NCI-H146 treated with DMSO at 0.1 percent for 48 hours (cell line): ENCODE measurements around the gene GEN1.
A peak's percentile ranks its signal among the peaks of the same experiment; 100 is the strongest.

ENCODE experiments used
- DNase-seq: peaks from one replicate; lab custom pipeline; 2025; ENCODE audit not compliant: unreplicated experiment; lab: John Stamatoyannopoulos, UW

GEN1 gene

DNA sequence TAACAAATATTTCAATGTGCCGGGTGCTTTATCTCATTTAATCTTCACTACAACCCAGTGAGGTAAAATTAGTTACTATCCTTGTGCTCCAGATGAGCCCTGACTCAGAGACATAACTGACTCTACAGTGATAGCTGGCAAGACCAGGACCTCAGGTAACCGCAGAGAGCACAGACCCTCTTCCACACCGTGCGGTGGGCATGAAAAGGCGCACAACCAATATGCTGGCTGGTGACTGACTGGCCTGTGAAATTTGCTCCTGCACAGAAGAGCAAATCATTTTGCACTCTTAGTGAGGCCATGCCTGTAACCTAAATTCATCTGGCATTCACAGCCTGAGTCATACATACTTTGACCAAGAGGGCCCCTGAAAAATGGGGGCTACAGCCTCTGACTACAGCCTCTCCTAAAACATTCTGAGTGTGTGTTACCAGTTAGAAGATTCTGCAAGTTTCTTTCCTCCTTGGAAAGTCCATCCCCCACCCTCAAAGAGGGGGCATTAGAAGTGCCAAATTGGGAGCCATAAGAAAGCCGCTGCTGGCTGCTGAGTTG lies 39.9 kb downstream of the GEN1 start:
- DNase-seq = no peak

DNA sequence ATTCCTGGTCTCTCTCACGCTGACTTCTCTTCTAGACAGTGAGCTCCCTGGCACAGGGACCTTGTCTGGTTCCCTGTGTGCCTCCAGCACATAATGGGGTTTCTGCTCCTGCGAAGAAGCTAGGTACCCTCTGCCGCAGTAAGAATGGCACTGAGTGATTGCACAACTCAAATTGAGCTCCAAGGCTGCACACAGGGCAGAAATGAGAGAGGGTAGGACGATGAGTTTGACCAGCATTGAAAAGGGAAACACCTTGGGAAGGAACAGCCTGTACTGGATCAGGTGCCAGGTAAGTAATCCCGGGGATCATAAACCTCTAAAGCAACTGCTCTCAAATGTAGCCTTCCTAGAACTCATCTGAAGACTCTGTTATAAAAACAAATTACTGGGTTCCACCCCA lies 41.4 kb downstream of the GEN1 start:
- no peak for DNase-seq

DNA sequence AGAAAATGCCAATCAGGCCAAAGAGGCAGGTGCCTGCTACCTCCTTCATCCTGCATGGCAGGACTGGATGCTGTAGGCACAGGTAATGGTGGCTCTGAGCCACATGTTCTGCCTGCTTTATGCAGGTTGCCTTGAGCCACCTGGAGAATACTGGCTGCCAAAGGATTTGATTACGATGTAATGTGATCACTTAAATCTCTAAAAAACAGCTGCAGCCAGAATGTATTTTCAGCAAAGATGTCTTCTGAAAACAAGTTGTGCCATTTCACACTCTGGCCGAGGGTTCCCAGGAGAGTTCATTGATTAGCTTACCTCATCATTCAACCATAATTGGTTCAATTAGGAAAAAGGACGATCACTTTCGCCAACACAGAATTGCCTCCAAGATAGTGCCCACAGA lies 44.4 kb downstream of the GEN1 start:
- no peak for DNase-seq

DNA sequence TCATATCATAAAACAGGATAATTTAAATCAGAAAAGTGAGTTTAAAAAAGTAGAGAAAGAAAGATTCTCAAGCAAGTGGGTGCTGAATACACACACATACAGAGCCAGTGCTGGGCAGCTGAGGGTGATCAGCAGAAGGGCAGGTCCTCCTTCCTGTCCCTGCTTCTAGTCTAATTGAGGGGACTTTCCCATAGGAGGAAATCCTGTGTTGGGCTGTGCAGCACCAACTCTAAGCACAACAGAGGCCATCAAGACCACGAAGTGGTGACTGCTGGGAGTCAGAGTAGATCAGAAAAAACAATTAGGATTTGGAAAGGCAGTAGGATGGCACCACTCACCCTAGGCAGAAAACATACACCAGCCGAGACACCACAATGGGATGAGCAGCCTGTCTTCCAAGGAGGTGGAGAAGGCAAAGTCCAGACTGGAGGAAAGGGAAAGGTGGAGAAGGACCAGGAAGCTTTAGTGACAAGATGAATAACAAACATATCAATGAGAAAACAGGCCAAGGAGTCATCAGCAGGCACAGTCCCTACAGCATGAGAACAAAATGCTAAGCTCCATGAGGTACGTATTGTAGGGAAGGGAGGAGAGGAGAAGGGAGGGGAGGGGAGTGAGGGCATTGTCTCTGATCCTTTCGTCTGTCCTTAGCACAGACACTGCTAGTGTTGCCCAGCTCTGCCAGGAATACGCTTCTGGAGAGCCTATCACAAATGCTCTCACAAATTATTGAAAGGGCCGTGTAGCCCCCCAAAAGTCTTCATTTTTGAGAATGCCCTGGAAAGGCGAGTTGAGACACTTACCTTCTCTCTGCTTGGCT lies 45.6 kb downstream of the GEN1 start:
- DNase-seq = no peak

DNA sequence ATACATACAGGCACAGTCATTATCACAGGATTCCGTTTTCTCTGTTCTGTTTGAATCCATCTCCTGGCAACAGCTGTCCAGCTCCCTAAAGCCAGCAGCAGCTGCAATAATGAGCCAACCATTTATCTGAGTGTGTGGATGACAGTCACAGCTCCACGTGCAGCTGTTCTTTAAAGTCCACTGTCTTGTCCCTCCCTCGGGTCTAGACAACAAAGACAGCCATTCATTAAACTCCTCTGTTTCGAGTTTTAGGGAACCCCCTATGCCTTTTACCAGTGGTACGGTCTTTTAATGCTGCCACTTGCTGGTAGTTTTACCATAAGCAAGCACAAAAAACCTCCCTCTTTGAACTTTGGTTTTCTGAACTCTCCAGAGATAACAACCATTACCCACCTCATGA lies 46.3 kb downstream of the GEN1 start:
- peak; percentile 18 for DNase-seq

DNA sequence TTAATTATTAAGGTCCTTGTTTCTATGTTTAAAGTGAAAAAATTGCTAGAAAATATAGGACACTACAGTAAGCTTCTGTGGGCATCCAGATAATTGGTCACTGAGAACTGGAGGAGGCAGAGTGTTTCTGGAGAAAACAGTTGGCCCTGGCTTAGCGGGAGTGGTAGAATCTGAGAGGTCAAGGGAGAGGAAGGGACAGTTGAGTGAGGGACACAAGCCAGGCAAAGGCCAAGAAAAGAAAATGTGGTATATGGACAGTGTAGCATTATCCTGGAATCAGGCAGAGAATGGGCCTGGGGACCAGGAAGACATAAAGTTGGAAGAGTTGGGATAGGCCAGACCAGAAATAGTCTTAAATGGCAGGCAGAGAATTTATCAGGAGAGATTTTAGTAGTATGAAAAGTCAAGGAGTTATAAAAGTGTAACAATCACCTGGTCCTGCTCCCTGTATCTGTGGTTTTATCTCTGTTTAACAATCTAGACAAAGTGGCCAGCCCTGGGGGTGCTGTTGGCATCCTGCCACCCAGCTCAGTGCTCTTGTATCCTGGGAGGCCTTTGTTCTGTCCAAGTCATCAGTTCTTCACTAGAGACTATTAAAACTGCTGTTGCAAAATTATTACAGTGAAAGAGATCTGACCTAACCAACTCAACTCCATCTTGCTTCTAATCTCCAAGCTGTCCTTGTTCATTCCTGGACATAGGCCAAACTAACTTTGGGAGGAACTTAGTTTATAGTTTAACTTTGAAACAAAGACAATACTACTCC lies 46.9 kb downstream of the GEN1 start:
- peak; percentile 2 for DNase-seq

DNA sequence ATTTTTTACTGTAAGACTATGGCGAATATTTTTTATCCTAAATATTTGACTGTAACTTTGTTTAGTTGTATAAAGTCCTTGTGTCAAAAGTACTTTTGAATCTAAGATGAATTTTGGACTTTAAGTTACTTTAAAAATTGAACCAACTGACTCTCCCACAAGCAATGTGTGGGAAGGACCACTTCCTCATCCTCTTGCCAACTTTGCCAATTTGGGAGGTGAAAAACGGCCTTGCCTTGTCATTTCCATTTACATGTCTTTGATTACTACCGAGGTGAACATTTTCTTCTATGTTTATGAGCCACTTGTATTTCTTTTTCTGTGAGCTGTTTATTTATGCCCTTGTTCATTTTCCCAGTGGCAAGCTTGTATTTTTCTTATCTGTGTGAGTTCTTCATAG lies 49.6 kb downstream of the GEN1 start:
- no peak for DNase-seq

DNA sequence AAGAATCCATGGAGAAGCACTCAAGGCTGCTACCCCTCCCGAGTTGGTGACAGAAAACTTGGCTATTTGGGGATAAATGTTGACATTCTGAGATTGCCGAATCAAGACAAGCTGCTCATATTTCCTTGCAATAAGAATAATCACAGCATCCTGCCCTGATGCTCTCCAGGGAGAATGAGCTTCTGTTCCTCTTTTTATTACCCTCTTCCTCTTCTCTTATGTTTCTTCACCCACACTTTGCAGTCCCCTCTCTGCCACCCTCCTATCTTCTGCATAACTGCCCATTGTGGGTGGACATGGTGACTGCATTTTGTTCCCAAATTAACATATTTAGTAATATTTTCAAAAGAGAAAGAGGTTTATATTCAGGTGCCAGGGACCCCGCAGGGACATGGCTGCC lies 50.4 kb downstream of the GEN1 start:
- DNase-seq = no peak

DNA sequence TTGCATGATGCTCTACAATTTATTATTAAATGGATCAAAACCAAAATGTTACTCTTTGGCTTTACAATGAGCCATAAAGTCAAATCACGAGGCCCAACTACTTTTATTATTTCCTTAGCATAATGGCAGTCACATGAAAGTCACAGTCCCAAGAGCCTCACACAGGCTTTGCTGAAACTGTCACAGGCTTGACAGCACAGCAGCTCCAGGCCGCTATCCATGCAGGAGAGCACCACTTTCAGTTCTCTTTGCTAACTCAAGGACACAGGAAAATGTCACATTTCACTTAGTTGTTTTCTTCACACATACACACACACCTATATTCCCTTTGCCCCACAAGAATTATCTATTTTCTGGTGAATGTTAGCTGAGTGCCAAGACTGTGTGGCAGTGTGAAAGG lies 51.2 kb downstream of the GEN1 start:
- DNase-seq = no peak

DNA sequence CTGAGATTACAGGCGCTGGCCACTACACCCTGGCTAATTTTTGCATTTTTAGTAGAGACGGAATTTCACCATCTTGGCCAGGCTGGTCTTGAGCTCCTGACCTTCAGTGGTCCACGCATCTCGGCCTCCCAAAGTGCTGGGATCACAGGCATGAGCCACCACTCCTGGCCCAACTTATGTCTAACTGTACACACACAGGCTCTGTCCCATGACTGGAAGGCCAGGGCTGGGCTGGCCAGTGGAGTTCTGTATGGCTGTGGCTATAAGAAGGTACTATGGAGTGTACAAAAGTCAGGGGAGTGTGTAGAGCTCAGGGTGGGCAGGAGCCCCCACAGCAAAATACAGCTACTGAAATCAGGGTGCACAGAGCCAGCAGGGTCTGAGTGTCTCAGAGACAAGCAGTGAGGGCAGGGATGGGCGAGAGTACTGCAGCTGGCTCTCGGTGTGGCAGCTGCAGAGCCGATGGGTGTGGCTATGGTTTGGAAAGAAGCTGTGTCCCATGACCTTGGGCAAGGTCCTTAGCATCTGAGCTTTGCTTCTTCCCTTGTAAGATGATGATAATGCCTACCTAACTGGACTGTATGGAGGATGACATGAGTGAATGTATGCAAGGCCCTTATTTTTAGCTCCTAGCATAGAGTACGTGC lies 51.9 kb downstream of the GEN1 start:
- no peak for DNase-seq

DNA sequence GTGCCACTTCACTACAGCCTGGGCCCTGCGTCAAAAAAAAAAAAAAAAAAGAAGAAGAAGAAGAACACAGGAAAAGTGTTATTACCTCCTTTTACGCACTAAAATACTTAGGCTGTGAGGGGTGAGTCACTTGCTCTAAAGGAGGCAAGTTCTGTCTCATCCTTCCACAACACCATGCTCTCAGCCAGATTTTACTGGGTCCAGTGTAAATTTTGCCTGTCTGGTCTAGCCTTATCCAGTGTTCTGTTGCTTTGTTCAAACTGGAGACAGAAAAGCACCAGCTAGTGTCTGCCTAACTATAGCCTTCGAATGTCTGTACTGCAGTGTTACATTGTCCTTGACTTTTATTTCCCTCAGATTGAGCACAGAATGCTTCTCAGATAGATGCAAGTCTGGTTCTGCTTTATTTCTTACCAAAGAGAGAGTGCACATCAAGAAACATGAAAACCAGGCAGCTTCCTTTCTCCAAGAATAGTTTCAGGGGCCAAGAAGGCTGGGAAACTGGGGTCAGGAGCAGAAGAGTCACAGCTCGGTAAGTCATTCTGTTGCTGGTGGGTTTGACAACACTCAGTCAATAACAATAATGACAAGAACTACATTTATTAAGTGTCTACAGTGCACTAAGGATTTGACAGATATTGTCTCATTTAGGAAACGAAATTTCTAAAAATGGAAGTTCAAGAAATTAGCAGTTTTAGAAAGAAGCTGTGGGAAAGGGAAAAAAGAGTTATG lies 59.2 kb downstream of the GEN1 start:
- DNase-seq = no peak

DNA sequence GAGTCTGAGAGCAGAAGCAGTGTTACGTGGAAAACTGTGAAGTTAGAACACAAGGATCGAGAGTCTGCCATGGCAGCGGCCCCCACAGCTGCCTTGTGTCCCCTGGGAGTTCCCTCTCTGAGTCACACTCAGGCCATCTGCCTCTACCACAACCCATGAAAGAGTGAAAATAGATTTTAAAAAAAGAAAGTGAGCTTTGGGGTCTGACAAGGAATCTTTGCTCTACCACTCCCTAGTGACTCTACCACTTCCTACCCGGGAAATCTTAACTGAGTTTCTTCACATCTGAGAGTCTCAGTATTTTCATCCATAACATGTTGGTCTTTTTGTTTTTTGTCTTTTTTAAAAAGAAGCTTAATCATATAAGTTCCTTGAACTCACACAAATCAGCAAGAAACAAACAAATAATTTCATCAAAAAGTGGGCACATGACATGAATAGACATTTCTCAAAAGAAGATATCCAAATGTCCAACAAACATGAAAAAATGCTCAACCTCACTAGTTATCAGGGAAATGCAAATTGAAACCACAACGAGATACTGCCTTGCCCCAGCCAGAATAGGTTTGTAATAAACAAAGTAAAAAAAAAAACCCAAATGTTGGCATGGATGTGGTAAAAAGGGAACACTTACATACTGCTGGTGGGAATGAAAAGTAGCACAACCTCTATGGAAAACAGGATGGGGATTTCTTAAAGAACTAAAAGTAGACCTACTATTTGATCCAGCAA lies 60.0 kb downstream of the GEN1 start:
- no peak for DNase-seq

DNA sequence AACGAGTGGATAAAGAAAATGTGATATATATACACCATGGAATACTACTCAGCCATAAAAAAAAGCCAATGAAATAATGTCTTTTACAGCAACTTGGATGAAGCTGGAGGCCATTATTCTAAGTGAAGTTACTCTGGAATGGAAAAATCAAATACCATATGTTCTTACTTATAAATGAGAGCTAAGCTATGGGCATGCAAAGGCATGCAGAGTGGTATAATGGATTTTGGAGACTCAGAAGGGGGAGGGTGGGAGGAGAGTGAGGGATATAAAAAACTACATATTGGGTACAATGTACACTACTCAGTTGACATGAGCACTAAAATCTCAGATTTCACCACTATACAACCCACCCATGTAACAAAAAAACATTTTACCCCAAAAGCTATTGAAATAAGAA lies 60.7 kb downstream of the GEN1 start:
- no peak for DNase-seq

DNA sequence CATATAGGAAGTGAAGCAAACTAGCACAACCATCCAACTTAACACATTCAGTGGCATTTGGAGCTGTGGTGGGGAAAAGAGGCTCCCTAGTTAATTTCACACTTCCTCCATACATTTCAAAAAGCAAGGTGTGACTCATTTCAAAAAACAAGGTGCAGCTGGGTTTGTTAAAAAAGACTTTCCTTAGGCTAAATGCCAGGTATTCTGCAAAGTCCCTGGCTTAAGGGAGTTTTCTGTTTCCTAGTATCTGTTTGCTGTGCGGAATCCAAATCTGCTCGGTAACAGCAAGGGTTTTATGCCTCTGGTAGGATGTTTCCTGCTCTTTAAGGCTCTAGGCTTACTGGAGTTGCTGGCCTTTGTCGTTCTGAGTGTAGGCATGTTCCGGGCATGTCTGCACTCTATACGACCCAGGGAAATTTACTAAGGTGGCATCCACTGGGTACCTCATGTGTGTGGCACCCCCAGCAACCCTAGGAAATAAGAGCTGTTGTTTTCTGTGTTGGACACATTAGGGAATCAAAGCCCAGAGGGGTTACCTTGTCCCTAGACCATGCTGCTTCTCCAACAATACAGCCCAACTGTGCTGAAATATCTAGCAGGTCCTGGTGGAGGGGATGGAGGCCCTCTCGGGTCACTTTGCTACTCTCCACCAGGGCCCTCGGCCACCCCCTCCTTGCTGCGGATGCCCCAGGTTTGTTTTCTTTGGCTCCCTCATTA lies 61.7 kb downstream of the GEN1 start:
- DNase-seq = no peak

DNA sequence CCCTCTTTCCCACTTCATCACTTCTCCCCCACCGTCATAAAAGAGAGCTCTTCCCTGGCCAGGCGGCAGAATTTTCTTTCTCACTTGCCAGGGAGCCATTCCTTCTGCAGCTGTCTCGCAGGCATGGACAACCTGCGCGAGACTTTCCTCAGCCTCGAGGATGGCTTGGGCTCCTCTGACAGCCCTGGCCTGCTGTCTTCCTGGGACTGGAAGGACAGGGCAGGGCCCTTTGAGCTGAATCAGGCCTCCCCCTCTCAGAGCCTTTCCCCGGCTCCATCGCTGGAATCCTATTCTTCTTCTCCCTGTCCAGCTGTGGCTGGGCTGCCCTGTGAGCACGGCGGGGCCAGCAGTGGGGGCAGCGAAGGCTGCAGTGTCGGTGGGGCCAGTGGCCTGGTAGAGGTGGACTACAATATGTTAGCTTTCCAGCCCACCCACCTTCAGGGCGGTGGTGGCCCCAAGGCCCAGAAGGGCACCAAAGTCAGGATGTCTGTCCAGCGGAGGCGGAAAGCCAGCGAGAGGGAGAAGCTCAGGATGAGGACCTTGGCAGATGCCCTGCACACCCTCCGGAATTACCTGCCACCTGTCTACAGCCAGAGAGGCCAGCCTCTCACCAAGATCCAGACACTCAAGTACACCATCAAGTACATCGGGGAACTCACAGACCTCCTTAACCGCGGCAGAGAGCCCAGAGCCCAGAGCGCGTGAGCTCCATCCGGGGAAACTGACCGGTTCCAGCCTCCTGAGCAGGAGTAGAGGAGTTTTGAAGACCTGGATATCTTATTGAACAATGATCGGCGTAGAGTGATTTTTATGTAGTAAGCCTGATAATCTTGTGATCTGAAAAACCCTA lies 62.7 kb downstream of the GEN1 start, which contains the start of gene MSGN1:
TSS of gene MSGN1 (plus strand) at position 65 of the 850 bp plus-strand sequence. CDS start at position 124, 59 bp downstream.
- no peak for DNase-seq

DNA sequence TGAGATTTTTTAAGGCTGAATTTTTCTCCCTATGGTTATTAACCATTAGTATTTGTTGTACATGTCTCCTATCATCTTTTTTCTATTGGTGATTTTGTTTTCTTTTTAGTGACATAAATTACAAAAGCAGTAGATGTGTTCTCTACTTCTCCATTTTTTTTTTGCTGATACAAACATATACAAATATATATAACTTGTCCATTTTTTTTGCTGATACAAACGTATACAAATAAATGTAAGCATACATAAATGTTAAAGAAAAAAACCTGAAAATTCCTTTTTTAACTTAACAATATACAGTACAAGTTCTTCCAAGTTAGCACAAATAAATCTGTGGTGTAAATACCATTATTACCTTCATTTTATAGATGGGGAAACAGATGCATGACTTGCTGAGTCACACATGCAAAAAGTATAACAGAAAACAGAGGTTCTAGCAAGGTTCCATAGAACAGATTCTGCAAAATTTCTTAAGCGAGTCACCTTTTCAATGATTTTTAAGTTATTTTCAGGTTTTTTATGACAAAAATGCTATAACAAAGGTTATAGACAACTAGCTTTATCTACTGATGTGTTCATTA lies 64.4 kb downstream of the GEN1 start:
- no peak for DNase-seq

DNA sequence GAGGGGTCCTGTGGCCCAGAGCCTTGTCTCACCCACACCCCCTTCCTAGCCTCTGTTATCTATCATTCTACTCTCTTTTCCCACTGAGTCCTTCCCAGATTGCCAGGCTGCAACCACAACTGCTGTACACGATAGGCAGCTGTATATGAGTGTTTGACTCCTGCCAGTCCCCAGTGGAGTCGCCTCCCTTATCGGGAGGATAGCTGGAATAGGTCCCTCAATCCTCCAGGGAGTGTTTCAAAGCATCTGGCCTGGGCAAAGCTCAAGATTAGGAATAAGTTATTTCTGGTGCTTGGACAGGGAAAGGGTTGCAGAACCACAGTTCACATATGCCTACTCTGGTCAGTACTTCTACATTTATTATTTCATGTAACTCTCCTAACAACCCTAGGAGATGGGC lies 67.1 kb downstream of the GEN1 start:
- DNase-seq = no peak
